GM12878 (cell line): ENCODE data around the gene PRSS36. TPM values are rescaled to one million over a fixed set of nuclear protein-coding genes. Genes with fewer than 3 reads are reported as not detected.

Experiments used
- ASH2L ChIP-seq: fragments of 300-600, 200-600 bp; sonication (generic); IDR thresholded peaks from 2 replicates; pipeline ENCODE4 v1.6.1; 2017; ENCODE audit warnings: low read depth, mild to moderate bottlenecking, borderline replicate concordance
- ATF3 ChIP-seq: IDR thresholded peaks from 2 replicates; pipeline ENCODE4 v1.6.1; 2011; ENCODE audit warnings: low read depth, mild to moderate bottlenecking, low read length, moderate library complexity, borderline replicate concordance; ENCODE audit errors: extremely low read depth
- BCLAF1 ChIP-seq: fragments of 450-650 bp; IDR thresholded peaks from 2 replicates; pipeline ENCODE4 v1.6.1; 2017; ENCODE audit warnings: antibody characterized with exemption, mild to moderate bottlenecking, moderate library complexity
- BMI1 ChIP-seq: fragments of 450-650 bp; IDR thresholded peaks from 2 replicates; pipeline ENCODE4 v1.6.1; 2016; ENCODE audit warnings: mild to moderate bottlenecking, moderate library complexity, borderline replicate concordance
- BRCA1 ChIP-seq: IDR thresholded peaks from 2 replicates; pipeline ENCODE4 v1.6.1; 2011; ENCODE audit warnings: low read depth, low read length, improper control_type of control experiment
- CBX5 ChIP-seq: sonication (generic); IDR thresholded peaks from 2 replicates; pipeline ENCODE4 v1.6.1; 2016; ENCODE audit warnings: low read depth, moderate library complexity, mild to moderate bottlenecking, inconsistent platforms
- EGR1 ChIP-seq, 2 experiments: IDR thresholded peaks; 1 replicate in 1 of 2; 2 replicates in 1 of 2; pipeline ENCODE4 v1.6.1; 2011 to 2012; ENCODE audit warnings: low read depth in 2 of 2, low read length in 2 of 2, borderline replicate concordance in 1 of 2, mild to moderate bottlenecking in 1 of 2, moderate library complexity in 1 of 2
- FOS ChIP-seq: IDR thresholded peaks from 3 replicates; pipeline ENCODE4 v1.6.1; 2011; ENCODE audit warnings: borderline replicate concordance; ENCODE audit not compliant: insufficient read length; ENCODE audit errors: extremely low read depth
- HDGF ChIP-seq: fragments of 450-650 bp; IDR thresholded peaks from 2 replicates; pipeline ENCODE4 v1.6.1; 2016; ENCODE audit warnings: antibody characterized with exemption
- LARP7 ChIP-seq: fragments of 450-650 bp; IDR thresholded peaks from 2 replicates; pipeline ENCODE4 v1.6.1; 2017; ENCODE audit warnings: mild to moderate bottlenecking
- NBN ChIP-seq: fragments of 450-650 bp; IDR thresholded peaks from 2 replicates; pipeline ENCODE4 v1.6.1; 2016
- NR2C2 ChIP-seq: IDR thresholded peaks from 2 replicates; pipeline ENCODE4 v1.6.1; 2011; ENCODE audit warnings: borderline replicate concordance, low read depth; ENCODE audit not compliant: control insufficient read depth, insufficient read length
- NR2F1 ChIP-seq: fragments of 450-650 bp; conservative IDR thresholded peaks from 2 replicates; pipeline ENCODE4 v1.6.1; 2017; ENCODE audit warnings: mild to moderate bottlenecking
- PAX5 ChIP-seq: IDR thresholded peaks from 2 replicates; pipeline ENCODE4 v1.6.1; 2011; ENCODE audit warnings: low read depth, low read length, borderline replicate concordance
- RBBP5 ChIP-seq: fragments of 200-600 bp; sonication (generic); conservative IDR thresholded peaks from 2 replicates; pipeline ENCODE4 v1.6.1; 2016
- SIN3A ChIP-seq: IDR thresholded peaks from 2 replicates; pipeline ENCODE4 v1.6.1; 2012; ENCODE audit warnings: low read depth, low read length, improper control_type of control experiment
- SIX5 ChIP-seq: IDR thresholded peaks from 2 replicates; pipeline ENCODE4 v1.6.1; 2011; ENCODE audit warnings: mild to moderate bottlenecking, low read depth, low read length, moderate library complexity; ENCODE audit not compliant: severe bottlenecking
- SMAD1 ChIP-seq: fragments of 450-650 bp; IDR thresholded peaks from 2 replicates; pipeline ENCODE4 v1.6.1; 2018; ENCODE audit warnings: mild to moderate bottlenecking, low read depth; ENCODE audit not compliant: partially characterized antibody
- SPI1 ChIP-seq: IDR thresholded peaks from 2 replicates; pipeline ENCODE4 v1.6.1; 2011; ENCODE audit warnings: low read depth, mild to moderate bottlenecking, low read length, moderate library complexity, borderline replicate concordance; ENCODE audit not compliant: insufficient read depth
- SREBF2 ChIP-seq: IDR thresholded peaks from 2 replicates; pipeline ENCODE4 v1.6.1; 2012; ENCODE audit warnings: mild to moderate bottlenecking, low read length
- SRF ChIP-seq, 2 experiments: IDR thresholded peaks; 2 replicates each; pipeline ENCODE4 v1.6.1; 2011; ENCODE audit warnings: low read depth in 2 of 2, low read length in 2 of 2, mild to moderate bottlenecking in 1 of 2, moderate library complexity in 1 of 2
- TAF1 ChIP-seq: IDR thresholded peaks from 2 replicates; pipeline ENCODE4 v1.6.1; 2011; ENCODE audit warnings: mild to moderate bottlenecking, low read depth, low read length, borderline replicate concordance
- ZBED1 ChIP-seq: IDR thresholded peaks from 2 replicates; pipeline ENCODE4 v1.6.1; 2016; ENCODE audit warnings: borderline replicate concordance
- ZNF217 ChIP-seq: fragments of 450-650 bp; IDR thresholded peaks from 2 replicates; pipeline ENCODE4 v1.6.1; 2017; ENCODE audit warnings: antibody characterized with exemption, mild to moderate bottlenecking
- ZNF384 ChIP-seq: IDR thresholded peaks from 2 replicates; pipeline ENCODE4 v1.6.1; 2012; ENCODE audit warnings: low read depth, mild to moderate bottlenecking, low read length, improper control_type of control experiment, borderline replicate concordance
- polyA plus RNA-seq, 11 experiments: library from polyadenylated mRNA; depleted of rRNA in 4 of 11; unstranded in 6 of 11; stranded (reverse) in 5 of 11; fragments of >200 nt; fragmentation: Nextera tagmentation in 4 of 11; fragmentation: Illumina TruSeq in 1 of 11; extraction: Ambion mirVana in 4 of 11; extraction: Trizol in 1 of 11; gene quantifications; 1 replicate in 1 of 11; 2 replicates in 10 of 11; pipeline versions ENCODE4 v1.2.1 to v1.2.3, GENCODE V29; 2011 to 2016; ENCODE audit warnings: inconsistent platforms in 2 of 11, missing spikeins in 2 of 11, low read depth in 1 of 11
- total RNA-seq, 4 experiments: library from RNA; depleted of rRNA in 3 of 4; stranded (reverse); fragments of >200 nt in 3 of 4; fragmentation: Illumina TruSeq in 1 of 4; extraction: Trizol in 1 of 4; gene quantifications; 2 replicates each; pipeline versions ENCODE4 v1.2.1 to v1.2.3, GENCODE V29; 2013 to 2021

The PRSS36 gene
- total and polyA plus RNA-seq, 10 of the 15 experiments (the other 5 are each of a cell fraction or from before 2014, with no cell fraction given): 0.11 to 1.1 (median 0.17) TPM; not detected in 3

GRCh38 chr16:31179747-31180459, 30.0 kb upstream of the PRSS36 start, which contains the start of gene FUS (continued):
- TF ChIP-seq BCLAF1 (peak; percentile 99), ATF3 (no peak), BRCA1 (peak; percentile 36; the same call in 1 of the 2 replicates), HDGF (no peak), NR2C2 (no peak), ZBED1 (peak; percentile 94), SRF (IDR thresholded peaks at IDR 0.05; ENCODE audit: low read depth in 2 of 2, low read length in 2 of 2) (peak in 1 of 2 experiments; percentile 42; a peak in 1 of 4 replicates), SIX5 (peak; percentile 35), NBN (peak; percentile 93), RBBP5 (peak; percentile 64; the same call in 1 of the 2 replicates), EGR1 (IDR thresholded peaks at IDR 0.05; ENCODE audit: borderline replicate concordance in 1 of 2, low read depth in 2 of 2, low read length in 2 of 2) (peak; percentile 93 to 100), SIN3A (peak; percentile 55), CBX5 (peak; percentile 73), PAX5 (peak; percentile 98), TAF1 (peak; percentile 100), LARP7 (peak; percentile 96), NR2F1 (no peak; the same call in 1 of the 2 replicates), ZNF384 (no peak), BMI1 (no peak), SMAD1 (peak; percentile 93), SREBF2 (no peak), ZNF217 (no peak), FOS (no peak), ASH2L (0 out of 2 replicates have a peak, but pooled peaks have one; percentile 77), SPI1 (peak; percentile 14; the same call in 1 of the 2 replicates)
